ENCODE measurements around the gene TRPM6. TPM values are rescaled to one million over a fixed set of nuclear protein-coding genes. Genes with fewer than 3 reads are reported as not detected.

The TRPM6 gene
- total and polyA plus RNA-seq, 2 donors (not counting 3 experiments of a cell fraction or from before 2014, with no cell fraction given): 0.01 to 0.22 TPM

GRCh38 chr9:74697535-74697934 is 190.2 kb downstream of the TRPM6 start:
- intact Hi-C loops (cut with micrococcal nuclease): no loop called here
- Histone ChIP-seq H3K79me2 (ENCODE audit: control insufficient read depth, insufficient read depth, low read length) (no peaks in the 10 kb centered on the region), H3K36me3 (ENCODE audit: control insufficient read depth in 2 of 2, extremely low read depth in 1 of 2, insufficient read depth in 2 of 2, low read length in 2 of 2) (no peaks in the 10 kb centered on the region), H2AFZ (ENCODE audit: low read depth, low read length) (no peak overlapping the region), H4K20me1 (replicated peaks; ENCODE audit: control insufficient read depth, extremely low read depth, insufficient read depth, low read length) (no peaks in the 10 kb centered on the region), H3K27me3 (ENCODE audit: control insufficient read depth in 2 of 2, insufficient read depth in 2 of 2, low read length in 2 of 2) (no peaks in the 10 kb centered on the region), H3K9me3 (replicated peaks; ENCODE audit: control insufficient read depth, insufficient read depth, low read length) (no peaks in the 10 kb centered on the region), H3K9ac (replicated peaks; ENCODE audit: extremely low read depth, insufficient read depth, low read length) (no peak overlapping the region), H3K4me3 (replicated peaks in 1 of 3; ENCODE audit: insufficient read depth in 1 of 3, low read depth in 1 of 3, low read length in 3 of 3) (no peak overlapping the region), H3K27ac (ENCODE audit: insufficient read depth, low read depth, low read length) (no peak overlapping the region), H3K4me1 (ENCODE audit: control insufficient read depth, extremely low read depth, insufficient read depth, low read length) (no peaks in the 10 kb centered on the region), H3K4me2 (ENCODE audit: insufficient read depth, low read length) (no peak overlapping the region), H3K9me1 (replicated peaks; ENCODE audit: control insufficient read depth, extremely low read depth, insufficient read depth, low read length) (no peaks in the 10 kb centered on the region)
- dilution Hi-C loops (cut with MboI; ENCODE audit: extremely low pct_ligation_motif_present, low sequenced_read_pairs): no loop called here
- POLR2A ChIA-PET: no interaction called here
- TF ChIP-seq FOS (IDR thresholded peaks at IDR 0.05; ENCODE audit: borderline replicate concordance, insufficient read depth, low read length): no peak
- TF ChIP-seq MYC (IDR thresholded peaks at IDR 0.05; ENCODE audit: low read depth, low read length): no peak
- TF ChIP-seq CTCF (IDR thresholded peaks at IDR 0.05; ENCODE audit: extremely low read depth in 1 of 2, insufficient read depth in 1 of 2, low read depth in 1 of 2, low read length in 2 of 2): no peak
- TF ChIP-seq POLR2A (IDR thresholded peaks at IDR 0.05; ENCODE audit: low read depth, low read length): no peak
- no peak for TF ChIP-seq POLR2AphosphoS5 (IDR thresholded peaks at IDR 0.05; ENCODE audit: insufficient read depth, low read depth, low read length)
- no peak for TF ChIP-seq GATA2 (IDR thresholded peaks at IDR 0.05; ENCODE audit: insufficient read depth, insufficient read length, low read depth, low read length)
- TF ChIP-seq MAX (IDR thresholded peaks at IDR 0.05; ENCODE audit: insufficient read depth, insufficient read length): no peak
- no peak for TF ChIP-seq EZH2 (IDR thresholded peaks at IDR 0.05; ENCODE audit: borderline replicate concordance, low read depth, low read length, severe bottlenecking)
- FAIRE-seq (no peak), DNase-seq (ENCODE audit: low read depth, low spot score) (no peak)
- CTCF ChIA-PET: no interaction called here
- no TSS peak for BruUV-seq (replicated peaks)

Data from endothelial cell of umbilical vein (primary cell).